Natural killer cell (primary cell): Measurements from ENCODE around the gene FGA. TPM values are rescaled to one million over a fixed set of nuclear protein-coding genes. Genes with fewer than 3 reads are reported as not detected.

ENCODE experiments used
- ATAC-seq, 3 donors: fragments of 150-1000 bp in 2 of 3; fragments of 200-7000 bp in 1 of 3; cut with Tn5 transposase; 1 replicate in 1 of 3; 2 replicates in 2 of 3; pipeline ENCODE4 v1.10.0; 2021; ENCODE audit warnings: mild to moderate bottlenecking in 2 of 3, moderate library complexity in 2 of 3
- DNase-seq, 2 donors: peaks; one replicate each; pipeline versions ENCODE4 v3.0.0 to v3.0.0-alpha.2; 2013 to 2021; ENCODE audit warnings: mixed read lengths in 1 of 2
- H3K27ac ChIP-seq: one replicate; pipeline ENCODE4 v1.5.1; 2013; ENCODE audit warnings: mild to moderate bottlenecking, low read length
- H3K27me3 ChIP-seq: one replicate; pipeline ENCODE4 v1.6.1; 2013; ENCODE audit warnings: low read length; ENCODE audit not compliant: control insufficient read depth, insufficient read depth
- H3K36me3 ChIP-seq: one replicate; pipeline ENCODE4 v1.6.1; 2013; ENCODE audit warnings: low read length; ENCODE audit not compliant: control insufficient read depth, insufficient read depth
- H3K4me1 ChIP-seq: one replicate; pipeline ENCODE4 v1.6.1; 2013; ENCODE audit warnings: low read length; ENCODE audit not compliant: control insufficient read depth, insufficient read depth
- H3K4me3 ChIP-seq: one replicate; pipeline ENCODE4 v1.5.1; 2013; ENCODE audit warnings: low read length
- H3K9me3 ChIP-seq: one replicate; pipeline ENCODE4 v1.6.1; 2013; ENCODE audit warnings: low read length; ENCODE audit not compliant: control insufficient read depth, insufficient read depth
- H3K27ac Mint-ChIP-seq, 2 donors: one replicate each; pipeline ENCODE4 v1.8.0; 2022; ENCODE audit warnings: mild to moderate bottlenecking in 2 of 2, mixed read lengths in 2 of 2, moderate library complexity in 1 of 2
- H3K27me3 Mint-ChIP-seq, 2 donors: one replicate each; pipeline ENCODE4 v1.8.0; 2022; ENCODE audit warnings: low read depth in 2 of 2, mixed read lengths in 2 of 2
- H3K36me3 Mint-ChIP-seq: one replicate; pipeline ENCODE4 v1.8.0; 2022; ENCODE audit warnings: mixed read lengths
- H3K4me1 Mint-ChIP-seq, 2 donors: one replicate each; pipeline ENCODE4 v1.8.0; 2022; ENCODE audit warnings: mixed read lengths in 2 of 2
- H3K4me3 Mint-ChIP-seq: one replicate; pipeline ENCODE4 v1.8.0; 2022; ENCODE audit warnings: mild to moderate bottlenecking, moderate library complexity, mixed read lengths
- H3K9me3 Mint-ChIP-seq, 2 donors: one replicate each; pipeline ENCODE4 v1.8.0; 2022; ENCODE audit warnings: mixed read lengths in 2 of 2
- CTCF ChIP-seq: fragments of 200-600 bp; IDR thresholded peaks from one replicate; pipeline ENCODE4 v1.8.0; 2022; ENCODE audit warnings: antibody characterized with exemption
- WGBS: methylation state at CpG from one replicate; pipeline ENCODE4 v1.1.7; 2013; ENCODE audit warnings: missing lambda C conversion rate; ENCODE audit not compliant: insufficient coverage; 5-methylcytosine and 5-hydroxymethylcytosine counted together
- intact Hi-C: fragments of 100-400 bp; cut with micrococcal nuclease; formaldehyde crosslinking; loops from one replicate; pipeline ENCODE4 v1.14.2; 2022
- total RNA-seq, 4 donors: library from RNA; stranded (reverse); fragments of 120-200 nt in 1 of 4; gene quantifications; one replicate each; pipeline versions ENCODE4 v1.2.3 to v1.2.4, GENCODE V29; 2013 to 2022

The FGA gene
- total RNA-seq, 3 donors from 2014 or later (not counting 1 experiment from before 2014, with no cell fraction given) = not detected

- no peak for TF ChIP-seq CTCF
- H3K36me3 Mint-ChIP-seq = no peaks in the 10 kb centered on the region
- ATAC-seq = no peak
Observed at GRCh38 chr4:154579927-154580326, 10.6 kb downstream of the FGA start.

DNA sequence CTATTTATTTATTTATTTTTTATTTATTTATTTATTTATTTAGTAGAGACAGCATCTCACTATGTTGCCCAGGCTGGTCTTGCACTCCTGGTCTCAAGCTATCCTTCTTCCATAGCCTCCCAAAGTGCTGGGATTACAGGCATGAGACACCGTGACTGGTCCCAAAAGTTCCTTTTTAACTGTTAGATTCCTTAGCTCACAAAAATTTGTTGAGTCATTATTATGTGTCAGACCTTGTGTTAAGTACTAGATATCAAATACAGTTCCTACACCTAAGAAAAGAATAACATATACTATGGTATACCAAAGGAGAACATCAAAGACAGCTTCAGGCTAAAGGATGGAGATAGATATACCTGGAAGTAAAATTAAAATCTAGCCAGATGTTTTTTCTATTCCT is 11.6 kb downstream of the FGA start:
- no peak for ATAC-seq
- Histone ChIP-seq H3K4me3 (no peak overlapping the region), H3K27me3 (no peaks in the 10 kb centered on the region), H3K9me3 (no peaks in the 10 kb centered on the region), H3K4me1 (no peaks in the 10 kb centered on the region), H3K36me3 (no peaks in the 10 kb centered on the region), H3K27ac (no peak overlapping the region)
- TF ChIP-seq CTCF = no peak
- Mint-ChIP-seq H3K36me3 (no peaks in the 10 kb centered on the region), H3K4me1 (no peaks in the 10 kb centered on the region), H3K27ac (no peak overlapping the region), H3K27me3 (peaks cover 4 to 19% of the 10 kb centered on the region in 2 donors), H3K9me3 (no peaks in the 10 kb centered on the region), H3K4me3 (no peak overlapping the region)
- intact Hi-C loops = no loop called here
- no peak for DNase-seq
- whole genome bisulfite sequencing = 71% methylated on average over 1 of the region's 1 CpG

More at GRCh38 chr4:154579927-154580326, 10.6 kb downstream of the FGA start:
- Histone ChIP-seq H3K4me3 (no peak overlapping the region), H3K36me3 (no peaks in the 10 kb centered on the region), H3K27ac (no peak overlapping the region), H3K9me3 (no peaks in the 10 kb centered on the region), H3K27me3 (no peaks in the 10 kb centered on the region), H3K4me1 (no peaks in the 10 kb centered on the region)
- Mint-ChIP-seq H3K4me1 (no peaks in the 10 kb centered on the region), H3K9me3 (no peaks in the 10 kb centered on the region), H3K4me3 (no peak overlapping the region), H3K27ac (no peak overlapping the region), H3K27me3 (peaks cover 4 to 18% of the 10 kb centered on the region in 2 donors)
- no peak for DNase-seq
- intact Hi-C loops = no loop called here

- WGBS = 89% methylated on average over 2 of the region's 2 CpGs
- Mint-ChIP-seq H3K4me1 (no peaks in the 10 kb centered on the region), H3K36me3 (no peaks in the 10 kb centered on the region), H3K9me3 (no peaks in the 10 kb centered on the region), H3K27ac (no peak overlapping the region), H3K27me3 (peaks cover 4 to 19% of the 10 kb centered on the region in 2 donors), H3K4me3 (no peak overlapping the region)
- no peak for ATAC-seq
- no peak for TF ChIP-seq CTCF
- Histone ChIP-seq H3K27ac (no peak overlapping the region), H3K4me1 (no peaks in the 10 kb centered on the region), H3K36me3 (no peaks in the 10 kb centered on the region), H3K9me3 (no peaks in the 10 kb centered on the region), H3K4me3 (no peak overlapping the region), H3K27me3 (no peaks in the 10 kb centered on the region)
- DNase-seq = no peak
- intact Hi-C loops = no loop called here
Observed at GRCh38 chr4:154577324-154577723, 13.2 kb downstream of the FGA start.

GRCh38 chr4:154574311-154574710 is 16.2 kb downstream of the FGA start:
- no peaks in the 10 kb centered on the region for H3K36me3 Mint-ChIP-seq
- no peaks in the 10 kb centered on the region for H3K36me3 ChIP-seq
- H3K4me1 ChIP-seq = no peaks in the 10 kb centered on the region
- 97% methylated on average over 3 of the region's 3 CpGs for WGBS
- no peak for DNase-seq
- no peak overlapping the region for H3K4me3 Mint-ChIP-seq
- H3K27me3 ChIP-seq = no peaks in the 10 kb centered on the region
- H3K9me3 Mint-ChIP-seq = no peaks in the 10 kb centered on the region
- H3K4me3 ChIP-seq = no peak overlapping the region
- ATAC-seq = no peak
- no peaks in the 10 kb centered on the region for H3K4me1 Mint-ChIP-seq
- TF ChIP-seq CTCF = no peak
- no peaks in the 10 kb centered on the region for H3K9me3 ChIP-seq
- H3K27ac ChIP-seq = no peak overlapping the region
- peaks cover 4 to 28% of the 10 kb centered on the region in 2 donors for H3K27me3 Mint-ChIP-seq
- no peak overlapping the region for H3K27ac Mint-ChIP-seq
- intact Hi-C loops = no loop called here
